Fibroblast of lung (primary cell): ENCODE measurements around the gene HPCAL1.

Experiments used
- CTCF ChIP-seq, 2 donors: IDR thresholded peaks in 1 of 2; conservative IDR thresholded peaks in 1 of 2; 1 replicate in 1 of 2; 2 replicates in 1 of 2; pipeline ENCODE4 v1.5.1; 2011 to 2012; ENCODE audit warnings: low read length in 2 of 2, control low read depth in 1 of 2, inconsistent platforms in 1 of 2, low read depth in 1 of 2, mild to moderate bottlenecking in 1 of 2
- EZH2 ChIP-seq: IDR thresholded peaks from 2 replicates; pipeline ENCODE4 v1.5.1; 2012; ENCODE audit warnings: low read length, control low read depth, mild to moderate bottlenecking; ENCODE audit errors: missing control alignments

DNA sequence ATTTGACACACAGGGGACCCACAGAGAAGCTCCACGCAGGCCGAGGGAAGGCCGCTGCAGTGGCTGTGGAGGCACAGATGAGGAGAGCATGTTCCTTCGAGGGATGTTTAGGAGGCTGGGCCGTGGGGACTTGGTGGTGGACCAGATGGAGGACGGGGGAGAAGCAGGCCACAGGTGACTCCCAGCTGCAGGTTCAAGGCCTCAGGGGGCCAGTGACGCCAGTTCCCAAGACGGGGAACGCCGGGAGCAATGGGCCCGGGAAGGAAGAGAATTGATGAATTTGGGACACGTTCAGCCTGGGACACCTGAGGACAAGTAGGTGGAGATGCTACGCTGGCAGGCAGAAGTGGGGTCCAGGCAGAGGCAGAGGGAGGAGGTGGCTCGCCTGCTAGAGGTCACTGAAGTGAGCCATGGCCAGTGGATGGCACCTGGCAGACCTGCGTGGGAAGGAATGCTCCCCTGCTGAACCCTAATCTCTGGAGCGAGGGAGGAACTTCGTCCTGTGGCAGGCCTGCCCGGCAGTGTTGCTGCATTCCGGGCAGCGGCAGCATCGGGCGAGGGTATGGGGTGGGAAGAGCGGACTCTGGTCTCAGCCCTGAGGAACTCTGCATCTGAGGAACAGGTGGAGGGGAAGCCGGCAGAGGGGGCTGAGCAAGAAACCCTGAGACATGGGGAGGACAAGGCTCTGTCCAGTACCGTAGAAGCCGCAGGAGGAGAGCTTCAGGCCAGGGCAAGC lies 25.2 kb upstream of the HPCAL1 start:
- no peak for TF ChIP-seq CTCF (conservative IDR thresholded peaks at IDR 0.05 in 1 of 2, IDR thresholded peaks at IDR 0.05 in 1 of 2; ENCODE audit: low read depth in 1 of 2, low read length in 2 of 2)
- no peak for TF ChIP-seq EZH2
